Measurements from ENCODE around the gene ZFP92.

ZFP92 gene

GRCh38 chrX:153417637-153418036, 6.4 kb downstream of the ZFP92 start:
- no peak overlapping the region for H3K27ac ChIP-seq (ENCODE audit: low read length)
- TF ChIP-seq EZH2 (IDR thresholded peaks at IDR 0.05; ENCODE audit: borderline replicate concordance, low read depth, low read length, severe bottlenecking) (no peak), CTCF (IDR thresholded peaks at IDR 0.05; ENCODE audit: borderline replicate concordance, extremely low read depth, low read length, poor library complexity, severe bottlenecking) (no peak)
- no peaks in the 10 kb centered on the region for H3K79me2 ChIP-seq (ENCODE audit: insufficient read depth, low read length)
- H2AFZ ChIP-seq (ENCODE audit: low read depth, low read length): no peak overlapping the region
- DNase-seq (no peak), ATAC-seq (ENCODE audit: insufficient read depth, low read depth) (no peak)
- no peaks in the 10 kb centered on the region for H3K4me1 ChIP-seq (ENCODE audit: insufficient read depth, low read length)
- no peaks in the 10 kb centered on the region for H3K36me3 ChIP-seq (ENCODE audit: insufficient read depth, low read length)
- no peaks in the 10 kb centered on the region for H4K20me1 ChIP-seq (ENCODE audit: insufficient read depth, low read length)
- H3K4me2 ChIP-seq (ENCODE audit: insufficient read depth, low read length): no peak overlapping the region
- no peaks in the 10 kb centered on the region for H3K9me3 ChIP-seq (ENCODE audit: insufficient read depth, low read length, severe bottlenecking)
- H3K27me3 ChIP-seq (ENCODE audit: insufficient read depth, low read length, poor library complexity): peaks cover 3% of the 10 kb centered on the region
- H3K4me3 ChIP-seq (ENCODE audit: low read depth in 1 of 2, low read length in 2 of 2): no peak overlapping the region
- no peak overlapping the region for H3K9ac ChIP-seq (ENCODE audit: low read depth, low read length)

GRCh38 chrX:153420851-153421599, 9.8 kb downstream of the ZFP92 start:
- no peak for ATAC-seq (ENCODE audit: insufficient read depth, low read depth)
- peaks cover 3% of the 10 kb centered on the region for H3K27me3 ChIP-seq (ENCODE audit: insufficient read depth, low read length, poor library complexity)
- H3K9me3 ChIP-seq (ENCODE audit: insufficient read depth, low read length, severe bottlenecking): no peaks in the 10 kb centered on the region
- H3K4me3 ChIP-seq (ENCODE audit: low read depth in 1 of 2, low read length in 2 of 2): no peak overlapping the region
- no peaks in the 10 kb centered on the region for H4K20me1 ChIP-seq (ENCODE audit: insufficient read depth, low read length)
- H3K4me2 ChIP-seq (ENCODE audit: insufficient read depth, low read length): no peak overlapping the region
- no peaks in the 10 kb centered on the region for H3K4me1 ChIP-seq (ENCODE audit: insufficient read depth, low read length)
- no peak overlapping the region for H3K9ac ChIP-seq (ENCODE audit: low read depth, low read length)
- H2AFZ ChIP-seq (ENCODE audit: low read depth, low read length): no peak overlapping the region
- H3K27ac ChIP-seq (ENCODE audit: low read length): no peak overlapping the region
- H3K79me2 ChIP-seq (ENCODE audit: insufficient read depth, low read length): no peaks in the 10 kb centered on the region
- DNase-seq: no peak
- no peaks in the 10 kb centered on the region for H3K36me3 ChIP-seq (ENCODE audit: insufficient read depth, low read length)
- TF ChIP-seq EZH2 (IDR thresholded peaks at IDR 0.05; ENCODE audit: borderline replicate concordance, low read depth, low read length, severe bottlenecking): no peak
- no peak for TF ChIP-seq CTCF (IDR thresholded peaks at IDR 0.05; ENCODE audit: borderline replicate concordance, extremely low read depth, low read length, poor library complexity, severe bottlenecking)

GRCh38 chrX:153421856-153422255, 10.6 kb downstream of the ZFP92 start:
- H3K27me3 ChIP-seq (ENCODE audit: insufficient read depth, low read length, poor library complexity): peaks cover 3% of the 10 kb centered on the region
- H3K36me3 ChIP-seq (ENCODE audit: insufficient read depth, low read length): no peaks in the 10 kb centered on the region
- TF ChIP-seq CTCF (IDR thresholded peaks at IDR 0.05; ENCODE audit: borderline replicate concordance, extremely low read depth, low read length, poor library complexity, severe bottlenecking) (no peak), EZH2 (IDR thresholded peaks at IDR 0.05; ENCODE audit: borderline replicate concordance, low read depth, low read length, severe bottlenecking) (no peak)
- H3K4me2 ChIP-seq (ENCODE audit: insufficient read depth, low read length): no peak overlapping the region
- H3K4me3 ChIP-seq (ENCODE audit: low read depth in 1 of 2, low read length in 2 of 2): no peak overlapping the region
- no peaks in the 10 kb centered on the region for H3K9me3 ChIP-seq (ENCODE audit: insufficient read depth, low read length, severe bottlenecking)
- H2AFZ ChIP-seq (ENCODE audit: low read depth, low read length): no peak overlapping the region
- H3K27ac ChIP-seq (ENCODE audit: low read length): no peak overlapping the region
- no peaks in the 10 kb centered on the region for H3K79me2 ChIP-seq (ENCODE audit: insufficient read depth, low read length)
- H4K20me1 ChIP-seq (ENCODE audit: insufficient read depth, low read length): no peaks in the 10 kb centered on the region
- DNase-seq: no peak
- no peak overlapping the region for H3K9ac ChIP-seq (ENCODE audit: low read depth, low read length)
- no peak for ATAC-seq (ENCODE audit: insufficient read depth, low read depth)
- no peaks in the 10 kb centered on the region for H3K4me1 ChIP-seq (ENCODE audit: insufficient read depth, low read length)
